Pancreas (tissue), 10 donors: ENCODE measurements around the gene CLCNKB. TPM values are rescaled to one million over a fixed set of nuclear protein-coding genes. Genes with fewer than 3 reads are reported as not detected.
A peak's percentile ranks its signal among the peaks of the same experiment; 100 is the strongest.
"Not testable (repeated sequence)": the region's sequence is repeated elsewhere in the genome, so short reads cannot be mapped to it uniquely, and the experiment has no call there.

Experiments
- ATAC-seq, 4 donors: fragments of 200-7000 bp; cut with Tn5 transposase; one replicate each; pipeline versions ENCODE4 v1.8.0 to v1.9.1; 2020; ENCODE audit warnings: mild to moderate bottlenecking in 4 of 4, moderate library complexity in 4 of 4
- DNase-seq, 6 donors: peaks; one replicate each; pipeline ENCODE4 v3.0.0-alpha.2; 2020
- FAIRE-seq: peaks from 2 replicates; lab custom pipeline; 2012; peaks lifted over from hg19 to GRCh38; lab: Jason Lieb, UNC
- H3K27ac ChIP-seq, 4 donors: fragments of 200-600 bp; sonication (generic); 1 replicate in 3 of 4; 2 replicates in 1 of 4; pipeline versions ENCODE4 v1.5.0 to v1.8.0; 2020
- H3K27me3 ChIP-seq, 4 donors: fragments of 200-600 bp; one replicate each; pipeline ENCODE4 v1.8.0; 2021
- H3K36me3 ChIP-seq, 3 donors: fragments of 200-600 bp; sonication (generic) in 1 of 3; one replicate each; pipeline versions ENCODE4 v1.5.0 to v1.8.0; 2020 to 2021
- H3K4me1 ChIP-seq, 3 donors: fragments of 200-600 bp; one replicate each; pipeline ENCODE4 v1.8.0; 2021
- H3K4me3 ChIP-seq, 4 donors: fragments of 200-600 bp; sonication (generic) in 2 of 4; one replicate each; pipeline versions ENCODE4 v1.5.0 to v1.8.0; 2020 to 2021
- H3K9me3 ChIP-seq, 4 donors: fragments of 200-600 bp; one replicate each; pipeline ENCODE4 v1.8.0; 2021
- WGBS, 2 donors: extraction: QIAGEN DNeasy Blood & Tissue Kit; methylation state at CpG; one replicate each; pipeline ENCODE4 v1.1.7; 2013; 5-methylcytosine and 5-hydroxymethylcytosine counted together
- intact Hi-C, 3 donors: fragments of 100-400 bp; cut with DNase I; formaldehyde crosslinking; loops; one replicate each; pipeline versions ENCODE4 v1.11.1 to v1.14.2; 2022
- polyA plus RNA-seq, 2 donors: library from polyadenylated mRNA; stranded (reverse); fragments of 200-250 nt; gene quantifications; one replicate each; pipeline ENCODE4 v1.2.3, GENCODE V29; 2013
- total RNA-seq, 6 donors: library from RNA; stranded (reverse); fragmentation: NEBNext Ultra II Directional in 4 of 6; extraction: Animal tissue kit (Norgen Biotek cat#: 25700) in 4 of 6; gene quantifications; one replicate each; pipeline versions ENCODE4 v1.2.1 to v1.2.4, GENCODE V29; 2021 to 2023
- TF ChIP-seq, protein P1 (sequence below), 4 donors: fragments of 200-600 bp; sonication (generic) in 3 of 4; IDR thresholded peaks; one replicate each; pipeline versions ENCODE4 v1.5.0 to v1.8.0; 2021; ENCODE audit warnings: antibody characterized with exemption in 4 of 4
- donor health status: healthy with polysubstance abuse.
- donor health status: DM: no; HTN: no; CAD: no; lungs with moderate emphysema.
- donor health status: DM: no; HTN: no; CAD: no.
- donor health status: control.
- donor health status: control.
- donor health status: Bipolar disorder and iron deficiency.
- donor health status: DM: yes; HTN: yes; CAD: no.
- donor health status: DM: no; HTN: no; CAD: no.
- donor health status: DM: no; HTN: no; CAD: no.
- donor health status: DM: yes; HTN: yes; CAD: no.

Gene CLCNKB
- total and polyA plus RNA-seq, 8 donors, result 0.54 to 1.7 (median 0.93) TPM

DNA sequence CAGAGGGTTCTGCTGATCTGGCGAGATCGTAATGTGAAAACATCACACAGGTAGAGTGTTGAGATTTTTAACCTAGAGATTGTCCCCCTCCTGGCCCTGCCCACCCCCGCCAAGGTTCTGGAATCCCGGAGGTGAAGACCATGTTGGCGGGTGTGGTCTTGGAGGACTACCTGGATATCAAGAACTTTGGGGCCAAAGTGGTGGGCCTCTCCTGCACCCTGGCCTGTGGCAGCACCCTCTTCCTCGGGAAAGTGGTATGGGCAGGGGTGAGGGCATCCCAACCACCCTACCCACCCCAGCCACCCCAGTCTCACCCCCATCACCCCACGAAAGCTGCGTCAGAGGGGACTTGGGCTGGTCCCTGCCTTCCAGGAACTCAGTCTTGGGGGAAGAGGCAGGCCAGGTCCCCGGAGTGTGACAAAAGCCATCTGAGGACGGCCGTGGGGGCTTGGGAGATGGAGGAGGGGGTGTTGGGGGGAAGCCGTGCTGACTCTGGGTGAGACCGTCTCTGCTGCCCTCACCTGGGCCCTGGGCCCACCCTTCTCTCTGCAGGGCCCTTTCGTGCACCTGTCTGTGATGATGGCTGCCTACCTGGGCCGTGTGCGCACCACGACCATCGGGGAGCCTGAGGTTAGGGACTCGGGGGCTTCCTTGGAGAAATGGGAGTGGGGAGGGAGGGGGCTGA lies 4.4 kb downstream of the CLCNKB start:
- peak in 1 of 6 donors; percentile 37 for DNase-seq
- no peak overlapping the region for H3K4me3 ChIP-seq

DNA sequence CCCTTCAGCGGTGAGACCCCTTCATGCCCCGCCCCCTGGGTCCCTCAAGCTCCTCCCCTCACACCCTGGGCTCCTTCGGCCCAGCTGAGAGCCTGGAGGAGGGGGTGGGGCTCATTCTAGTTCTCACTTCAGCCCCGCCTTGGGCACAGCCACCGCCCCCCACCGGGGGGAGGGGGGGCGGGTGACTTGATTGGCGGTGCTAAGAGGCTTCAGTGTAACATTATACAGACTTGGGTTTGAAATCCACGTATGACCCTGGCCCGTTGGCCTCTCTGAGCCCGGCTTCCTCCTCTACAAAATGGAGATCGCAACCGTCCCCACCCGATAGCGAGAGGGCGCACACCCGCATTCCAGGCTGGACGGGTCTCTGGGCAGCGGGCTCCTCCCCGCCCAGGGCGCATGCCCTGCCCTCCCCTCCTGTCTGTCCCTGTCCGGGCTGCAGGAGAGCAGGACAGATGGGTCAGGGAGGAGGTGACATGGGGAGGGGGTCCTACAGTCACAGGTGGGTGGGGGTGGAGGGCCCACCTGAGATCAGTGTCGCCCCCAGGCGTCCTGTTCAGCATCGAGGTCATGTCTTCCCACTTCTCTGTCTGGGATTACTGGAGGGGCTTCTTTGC lies 5.1 kb downstream of the CLCNKB start:
- intact Hi-C loops, result loop anchor here in 1 of 3 donors (10.0 kb wide), 1 partner anchor 244 kb away; the partner anchor contains the start of gene UQCRHL
- FAIRE-seq, result no peak
- no peak overlapping the region for H3K27ac ChIP-seq
- TF ChIP-seq, protein P1, sequence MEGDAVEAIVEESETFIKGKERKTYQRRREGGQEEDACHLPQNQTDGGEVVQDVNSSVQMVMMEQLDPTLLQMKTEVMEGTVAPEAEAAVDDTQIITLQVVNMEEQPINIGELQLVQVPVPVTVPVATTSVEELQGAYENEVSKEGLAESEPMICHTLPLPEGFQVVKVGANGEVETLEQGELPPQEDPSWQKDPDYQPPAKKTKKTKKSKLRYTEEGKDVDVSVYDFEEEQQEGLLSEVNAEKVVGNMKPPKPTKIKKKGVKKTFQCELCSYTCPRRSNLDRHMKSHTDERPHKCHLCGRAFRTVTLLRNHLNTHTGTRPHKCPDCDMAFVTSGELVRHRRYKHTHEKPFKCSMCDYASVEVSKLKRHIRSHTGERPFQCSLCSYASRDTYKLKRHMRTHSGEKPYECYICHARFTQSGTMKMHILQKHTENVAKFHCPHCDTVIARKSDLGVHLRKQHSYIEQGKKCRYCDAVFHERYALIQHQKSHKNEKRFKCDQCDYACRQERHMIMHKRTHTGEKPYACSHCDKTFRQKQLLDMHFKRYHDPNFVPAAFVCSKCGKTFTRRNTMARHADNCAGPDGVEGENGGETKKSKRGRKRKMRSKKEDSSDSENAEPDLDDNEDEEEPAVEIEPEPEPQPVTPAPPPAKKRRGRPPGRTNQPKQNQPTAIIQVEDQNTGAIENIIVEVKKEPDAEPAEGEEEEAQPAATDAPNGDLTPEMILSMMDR (IDR thresholded peaks at IDR 0.05), result no peak
- no peaks in the 10 kb centered on the region for H3K36me3 ChIP-seq
- peak; percentile 37 to 69 (median 48) for ATAC-seq
- H3K9me3 ChIP-seq, result no peaks in the 10 kb centered on the region
- DNase-seq, result peak in 4 of 6 donors; percentile 60 to 78 (median 67)
- no peaks in the 10 kb centered on the region for H3K27me3 ChIP-seq
- WGBS, 2 donors, result 6% methylated on average over 23 to 25 of the region's 25 CpGs
- H3K4me1 ChIP-seq, result peaks cover 0 to 4% (median 3%) of the 10 kb centered on the region in 3 donors
- H3K4me3 ChIP-seq, result peak overlapping the region in 2 of 4 donors; percentile 30 to 36

More for the DNA sequence above, 4.4 kb downstream of the CLCNKB start:
- ATAC-seq (no peak), FAIRE-seq (no peak)
- H3K9me3 ChIP-seq, result no peaks in the 10 kb centered on the region
- H3K27me3 ChIP-seq, result no peaks in the 10 kb centered on the region
- TF ChIP-seq, protein P1 (IDR thresholded peaks at IDR 0.05), result no peak
- no peaks in the 10 kb centered on the region for H3K36me3 ChIP-seq
- H3K4me1 ChIP-seq, result peaks cover 0 to 8% (median 4%) of the 10 kb centered on the region in 3 donors
- WGBS, 2 donors, result 83 to 86% methylated on average over 19 of the region's 19 CpGs
- H3K27ac ChIP-seq, result no peak overlapping the region
- intact Hi-C loops, result loop anchor here in 1 of 3 donors (10.0 kb wide), 1 partner anchor 243 kb away; the partner anchor contains the start of gene UQCRHL

DNA sequence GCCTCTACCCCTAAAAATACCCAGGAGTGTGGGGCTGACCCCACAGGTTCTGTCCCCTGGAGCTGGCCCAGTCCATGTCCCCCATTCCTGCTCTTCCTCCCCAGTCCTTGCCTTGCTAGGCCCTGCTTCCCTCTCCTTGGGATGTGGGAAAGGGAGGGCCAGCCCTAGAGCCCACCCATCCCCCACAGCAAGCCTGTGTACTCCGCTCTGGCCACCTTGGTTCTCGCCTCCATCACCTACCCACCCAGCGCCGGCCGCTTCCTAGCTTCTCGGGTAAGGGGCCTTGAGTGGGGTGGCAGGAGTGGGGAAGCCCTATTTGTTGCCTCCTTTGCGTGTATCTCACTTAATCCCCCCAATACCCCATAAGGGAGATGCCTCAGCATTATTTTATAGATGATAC lies 6.7 kb downstream of the CLCNKB start:
- no peak overlapping the region for H3K4me3 ChIP-seq
- no peaks in the 10 kb centered on the region for H3K27me3 ChIP-seq
- H3K9me3 ChIP-seq, result no peaks in the 10 kb centered on the region
- H3K36me3 ChIP-seq, result no peaks in the 10 kb centered on the region
- no peaks in the 10 kb centered on the region for H3K4me1 ChIP-seq
- no peak overlapping the region for H3K27ac ChIP-seq
- DNase-seq (peak in 1 of 6 donors; percentile 63), ATAC-seq (no peak), FAIRE-seq (no peak)
- 85 to 87% methylated on average over 7 of the region's 7 CpGs for WGBS, 2 donors
- TF ChIP-seq, protein P1 (IDR thresholded peaks at IDR 0.05), result no peak
- intact Hi-C loops, result loop anchor here in 1 of 3 donors (5.0 kb wide), 1 partner anchor 43 kb away; no protein-coding TSS in a partner anchor

DNA sequence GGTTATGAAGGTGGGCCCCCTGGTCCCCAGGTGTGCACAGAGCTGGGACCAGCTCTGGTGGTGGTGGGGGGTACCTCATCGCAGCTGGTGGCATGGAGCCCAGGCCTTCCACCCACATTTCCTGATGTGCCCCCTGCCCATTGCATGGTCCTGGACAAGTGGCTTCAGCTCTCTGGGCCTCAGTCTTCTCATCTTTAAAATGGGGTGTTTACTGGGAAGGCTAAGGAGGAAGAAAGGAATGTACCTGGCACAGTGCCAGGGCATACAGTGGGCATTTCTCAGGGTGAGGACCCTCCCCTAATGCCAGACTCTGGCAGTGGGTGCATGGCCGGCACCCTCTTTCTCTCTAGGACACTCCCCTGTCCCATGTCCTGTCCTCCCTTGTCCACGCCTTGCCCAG lies 7.5 kb downstream of the CLCNKB start:
- 82 to 89% methylated on average over 3 of the region's 3 CpGs for WGBS, 2 donors
- Histone ChIP-seq H3K27me3 (no peaks in the 10 kb centered on the region), H3K27ac (no peak overlapping the region), H3K4me3 (no peak overlapping the region), H3K36me3 (no peaks in the 10 kb centered on the region), H3K4me1 (no peaks in the 10 kb centered on the region), H3K9me3 (no peaks in the 10 kb centered on the region)
- DNase-seq, result no peak
- no peak for FAIRE-seq
- TF ChIP-seq, protein P1 (IDR thresholded peaks at IDR 0.05), result no peak
- ATAC-seq, result no peak
- intact Hi-C loops, result loop anchor here in 1 of 3 donors (5.0 kb wide), 1 partner anchor 44 kb away; no protein-coding TSS in a partner anchor

DNA sequence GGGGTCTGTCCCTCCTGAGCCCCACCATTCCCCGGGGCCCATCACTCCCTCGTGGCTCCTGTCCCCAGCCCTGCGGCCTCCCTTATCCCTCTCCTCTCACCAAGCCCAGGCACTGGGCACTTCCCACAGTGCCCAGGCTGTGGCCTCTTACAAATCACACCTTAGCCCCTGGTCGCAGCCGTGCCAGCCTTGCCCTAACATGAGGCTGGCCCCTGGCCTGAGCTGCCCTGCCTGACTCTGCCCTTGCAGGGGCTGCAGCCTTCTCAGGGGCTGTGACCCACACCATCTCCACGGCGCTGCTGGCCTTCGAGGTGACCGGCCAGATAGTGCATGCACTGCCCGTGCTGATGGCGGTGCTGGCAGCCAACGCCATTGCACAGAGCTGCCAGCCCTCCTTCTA lies 8.4 kb downstream of the CLCNKB start:
- not testable (repeated sequence) for H3K4me1 ChIP-seq, FAIRE-seq, H3K36me3 ChIP-seq, H3K27me3 ChIP-seq, H3K27ac ChIP-seq, ATAC-seq, H3K9me3 ChIP-seq, H3K4me3 ChIP-seq
- DNase-seq, result peak in 1 of 6 donors; percentile 63
- 80 to 81% methylated on average over 12 of the region's 12 CpGs for WGBS, 2 donors
- intact Hi-C loops, result loop anchor here in 1 of 3 donors (5.0 kb wide), 1 partner anchor 45 kb away; no protein-coding TSS in a partner anchor
